ACC112 (cell line): ENCODE results near the gene HSPBP1.

Source experiments
- H2AFZ ChIP-seq: fragments of 200-600 bp; sonication (generic); one replicate; pipeline ENCODE4 v1.6.0; 2017; ENCODE audit warnings: antibody characterized with exemption, low read length; ENCODE audit not compliant: unreplicated experiment
- H3K27ac ChIP-seq: fragments of 200-600 bp; sonication (generic); 2 replicates; pipeline ENCODE4 v1.5.1; 2014; ENCODE audit warnings: low read depth, mild to moderate bottlenecking, antibody characterized with exemption, low read length, moderate library complexity
- H3K27me3 ChIP-seq: fragments of 200-600 bp; sonication (generic); 2 replicates; pipeline ENCODE4 v1.6.1; 2014; ENCODE audit warnings: mild to moderate bottlenecking, antibody characterized with exemption, low read length, moderate library complexity, mixed read lengths; ENCODE audit not compliant: insufficient read depth
- H3K36me3 ChIP-seq: fragments of 200-600 bp; sonication (generic); 2 replicates; pipeline ENCODE4 v1.6.1; 2016; ENCODE audit warnings: mild to moderate bottlenecking, antibody characterized with exemption, low read length, moderate library complexity, mixed read lengths; ENCODE audit not compliant: insufficient read depth
- H3K4me1 ChIP-seq: fragments of 200-600 bp; sonication (generic); one replicate; pipeline ENCODE4 v1.6.1; 2016; ENCODE audit warnings: low read length, mixed read lengths; ENCODE audit not compliant: insufficient read depth, unreplicated experiment, control insufficient read depth
- H3K4me3 ChIP-seq: fragments of 200-600 bp; sonication (generic); 2 replicates; pipeline ENCODE4 v1.5.1; 2014; ENCODE audit warnings: mild to moderate bottlenecking, low read depth, low read length
- H3K79me2 ChIP-seq: fragments of 200-600 bp; sonication (generic); one replicate; pipeline ENCODE4 v1.6.0; 2016; ENCODE audit warnings: low read length; ENCODE audit not compliant: control insufficient read depth, unreplicated experiment, insufficient read depth

Gene HSPBP1

GRCh38 chr19:55244004-55244680 lies 35.8 kb downstream of the HSPBP1 start:
- peaks cover 15% of the 10 kb centered on the region for H3K79me2 ChIP-seq
- H3K36me3 ChIP-seq = no peaks in the 10 kb centered on the region

GRCh38 chr19:55242517-55242916 lies 37.4 kb downstream of the HSPBP1 start:
- Histone ChIP-seq H3K27ac (no peak overlapping the region), H3K27me3 (no peaks in the 10 kb centered on the region), H3K36me3 (no peaks in the 10 kb centered on the region), H3K4me3 (no peak overlapping the region), H2AFZ (no peak overlapping the region), H3K79me2 (no peaks in the 10 kb centered on the region), H3K4me1 (no peaks in the 10 kb centered on the region)

More at GRCh38 chr19:55244004-55244680, 35.8 kb downstream of the HSPBP1 start:
- H3K4me1 ChIP-seq = no peaks in the 10 kb centered on the region
- no peaks in the 10 kb centered on the region for H3K27me3 ChIP-seq
- no peak overlapping the region for H2AFZ ChIP-seq
- no peak overlapping the region for H3K4me3 ChIP-seq
- H3K27ac ChIP-seq = no peak overlapping the region

GRCh38 chr19:55241935-55242464 lies 37.9 kb downstream of the HSPBP1 start:
- Histone ChIP-seq H3K79me2 (no peaks in the 10 kb centered on the region), H3K27ac (no peak overlapping the region), H2AFZ (no peak overlapping the region), H3K4me1 (no peaks in the 10 kb centered on the region), H3K4me3 (no peak overlapping the region), H3K27me3 (no peaks in the 10 kb centered on the region), H3K36me3 (no peaks in the 10 kb centered on the region)

- H3K4me1 ChIP-seq = no peaks in the 10 kb centered on the region
- H3K36me3 ChIP-seq = no peaks in the 10 kb centered on the region
- H3K27ac ChIP-seq = no peak overlapping the region
- no peaks in the 10 kb centered on the region for H3K79me2 ChIP-seq
- no peak overlapping the region for H3K4me3 ChIP-seq
- no peak overlapping the region for H2AFZ ChIP-seq
- H3K27me3 ChIP-seq = no peaks in the 10 kb centered on the region
Observed at GRCh38 chr19:55241143-55241934, 38.6 kb downstream of the HSPBP1 start.

GRCh38 chr19:55240713-55241020 lies 39.2 kb downstream of the HSPBP1 start:
- Histone ChIP-seq H3K27ac (no peak overlapping the region), H3K79me2 (no peaks in the 10 kb centered on the region), H3K27me3 (no peaks in the 10 kb centered on the region), H3K36me3 (no peaks in the 10 kb centered on the region), H3K4me1 (no peaks in the 10 kb centered on the region), H3K4me3 (no peak overlapping the region), H2AFZ (no peak overlapping the region)

- no peak overlapping the region for H3K27ac ChIP-seq
- no peaks in the 10 kb centered on the region for H3K27me3 ChIP-seq
- no peaks in the 10 kb centered on the region for H3K4me1 ChIP-seq
- no peak overlapping the region for H3K4me3 ChIP-seq
- H3K79me2 ChIP-seq = no peaks in the 10 kb centered on the region
- no peak overlapping the region for H2AFZ ChIP-seq
- H3K36me3 ChIP-seq = no peaks in the 10 kb centered on the region
Observed at GRCh38 chr19:55239004-55239403, 40.9 kb downstream of the HSPBP1 start.

GRCh38 chr19:55238030-55238429 lies 41.9 kb downstream of the HSPBP1 start:
- Histone ChIP-seq H3K36me3 (no peaks in the 10 kb centered on the region), H2AFZ (no peak overlapping the region), H3K79me2 (no peaks in the 10 kb centered on the region), H3K4me1 (no peaks in the 10 kb centered on the region), H3K4me3 (no peak overlapping the region), H3K27me3 (no peaks in the 10 kb centered on the region), H3K27ac (no peak overlapping the region)

- Histone ChIP-seq H3K27me3 (no peaks in the 10 kb centered on the region), H3K4me3 (no peak overlapping the region), H2AFZ (no peak overlapping the region), H3K4me1 (no peaks in the 10 kb centered on the region), H3K27ac (no peak overlapping the region), H3K79me2 (no peaks in the 10 kb centered on the region), H3K36me3 (no peaks in the 10 kb centered on the region)
Observed at GRCh38 chr19:55232986-55233385, 46.9 kb downstream of the HSPBP1 start.

GRCh38 chr19:55232286-55232602 lies 47.7 kb downstream of the HSPBP1 start:
- no peak overlapping the region for H2AFZ ChIP-seq
- H3K27ac ChIP-seq = no peak overlapping the region
- no peaks in the 10 kb centered on the region for H3K79me2 ChIP-seq
- no peaks in the 10 kb centered on the region for H3K36me3 ChIP-seq
- no peak overlapping the region for H3K4me3 ChIP-seq
- no peaks in the 10 kb centered on the region for H3K27me3 ChIP-seq
- H3K4me1 ChIP-seq = no peaks in the 10 kb centered on the region

- Histone ChIP-seq H3K4me3 (no peak overlapping the region), H3K27ac (no peak overlapping the region), H2AFZ (no peak overlapping the region), H3K36me3 (no peaks in the 10 kb centered on the region), H3K27me3 (no peaks in the 10 kb centered on the region), H3K4me1 (no peaks in the 10 kb centered on the region), H3K79me2 (no peaks in the 10 kb centered on the region)
Observed at GRCh38 chr19:55231391-55232285, 48.3 kb downstream of the HSPBP1 start.
